GM12878 (cell line): ENCODE data around the gene EED. TPM values are rescaled to one million over a fixed set of nuclear protein-coding genes. Genes with fewer than 3 reads are reported as not detected.
A peak's percentile ranks its signal among the peaks of the same experiment; 100 is the strongest.

Experiments used
- BCL3 ChIP-seq: IDR thresholded peaks from 2 replicates; pipeline ENCODE4 v1.6.1; 2011; ENCODE audit warnings: borderline replicate concordance, low read depth, mild to moderate bottlenecking, moderate library complexity, low read length; ENCODE audit not compliant: insufficient read depth, poor library complexity, severe bottlenecking
- BMI1 ChIP-seq: fragments of 450-650 bp; IDR thresholded peaks from 2 replicates; pipeline ENCODE4 v1.6.1; 2016; ENCODE audit warnings: mild to moderate bottlenecking, moderate library complexity, borderline replicate concordance
- EED ChIP-seq: sonication (generic); IDR thresholded peaks from 2 replicates; pipeline ENCODE4 v1.6.1; 2016; ENCODE audit warnings: antibody characterized with exemption, low read depth
- MXI1 ChIP-seq: fragments of 150-350 bp; IDR thresholded peaks from 2 replicates; pipeline ENCODE4 v1.6.1; 2011; ENCODE audit warnings: low read depth, mild to moderate bottlenecking, inconsistent platforms, low read length, improper control_type of control experiment
- NFYB ChIP-seq: IDR thresholded peaks from 2 replicates; pipeline ENCODE4 v1.6.1; 2011; ENCODE audit warnings: low read depth, mild to moderate bottlenecking, low read length, improper control_type of control experiment, moderate library complexity; ENCODE audit not compliant: insufficient read depth
- SIX5 ChIP-seq: IDR thresholded peaks from 2 replicates; pipeline ENCODE4 v1.6.1; 2011; ENCODE audit warnings: mild to moderate bottlenecking, low read depth, low read length, moderate library complexity; ENCODE audit not compliant: severe bottlenecking
- TCF12 ChIP-seq: IDR thresholded peaks from 2 replicates; pipeline ENCODE4 v1.6.1; 2011; ENCODE audit warnings: low read depth, mild to moderate bottlenecking, low read length
- USF2 ChIP-seq: IDR thresholded peaks from 2 replicates; pipeline ENCODE4 v1.6.1; 2011; ENCODE audit warnings: low read depth, low read length, improper control_type of control experiment, borderline replicate concordance
- ZNF207 ChIP-seq: fragments of 450-650 bp; IDR thresholded peaks from 2 replicates; pipeline ENCODE4 v1.6.1; 2014; ENCODE audit warnings: antibody characterized with exemption, mild to moderate bottlenecking, borderline replicate concordance
- polyA plus RNA-seq, 11 experiments: library from polyadenylated mRNA; depleted of rRNA in 4 of 11; unstranded in 6 of 11; stranded (reverse) in 5 of 11; fragments of >200 nt; fragmentation: Nextera tagmentation in 4 of 11; fragmentation: Illumina TruSeq in 1 of 11; extraction: Ambion mirVana in 4 of 11; extraction: Trizol in 1 of 11; gene quantifications; 1 replicate in 1 of 11; 2 replicates in 10 of 11; pipeline versions ENCODE4 v1.2.1 to v1.2.3, GENCODE V29; 2011 to 2016; ENCODE audit warnings: inconsistent platforms in 2 of 11, missing spikeins in 2 of 11, low read depth in 1 of 11
- total RNA-seq, 4 experiments: library from RNA; depleted of rRNA in 3 of 4; stranded (reverse); fragments of >200 nt in 3 of 4; fragmentation: Illumina TruSeq in 1 of 4; extraction: Trizol in 1 of 4; gene quantifications; 2 replicates each; pipeline versions ENCODE4 v1.2.1 to v1.2.3, GENCODE V29; 2013 to 2021
- TF ChIP-seq, protein P1 (sequence below): IDR thresholded peaks from 2 replicates; pipeline ENCODE4 v1.6.1; 2012; ENCODE audit warnings: improper control_type of control experiment, low read depth, low read length; ENCODE audit not compliant: insufficient replicate concordance

The EED gene
- total and polyA plus RNA-seq, 10 of the 15 experiments (the other 5 are each of a cell fraction or from before 2014, with no cell fraction given): 41.5 to 140 (median 72.2) TPM

DNA sequence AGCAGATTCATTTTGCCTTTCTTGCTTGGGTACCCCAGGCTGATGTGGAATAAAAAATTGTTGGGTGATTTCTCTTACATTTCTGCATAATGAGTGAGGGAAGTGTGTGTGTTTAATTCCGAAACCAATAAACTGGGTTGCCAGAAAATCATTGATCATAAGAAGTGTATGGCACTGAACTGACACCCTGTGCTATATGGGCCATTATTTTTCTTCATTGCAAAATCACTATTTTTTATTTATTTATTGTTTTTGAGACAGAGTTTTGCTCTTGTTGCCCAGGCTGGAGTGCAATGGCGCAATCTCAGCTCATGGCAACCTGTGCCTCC lies 42.9 kb downstream of the EED start (continued):
- TF ChIP-seq BCL3: no peak
- TF ChIP-seq TCF12: no peak
- TF ChIP-seq BMI1: no peak
- TF ChIP-seq NFYB: no peak
- peak; percentile 21 for TF ChIP-seq EED
- TF ChIP-seq, protein P1, sequence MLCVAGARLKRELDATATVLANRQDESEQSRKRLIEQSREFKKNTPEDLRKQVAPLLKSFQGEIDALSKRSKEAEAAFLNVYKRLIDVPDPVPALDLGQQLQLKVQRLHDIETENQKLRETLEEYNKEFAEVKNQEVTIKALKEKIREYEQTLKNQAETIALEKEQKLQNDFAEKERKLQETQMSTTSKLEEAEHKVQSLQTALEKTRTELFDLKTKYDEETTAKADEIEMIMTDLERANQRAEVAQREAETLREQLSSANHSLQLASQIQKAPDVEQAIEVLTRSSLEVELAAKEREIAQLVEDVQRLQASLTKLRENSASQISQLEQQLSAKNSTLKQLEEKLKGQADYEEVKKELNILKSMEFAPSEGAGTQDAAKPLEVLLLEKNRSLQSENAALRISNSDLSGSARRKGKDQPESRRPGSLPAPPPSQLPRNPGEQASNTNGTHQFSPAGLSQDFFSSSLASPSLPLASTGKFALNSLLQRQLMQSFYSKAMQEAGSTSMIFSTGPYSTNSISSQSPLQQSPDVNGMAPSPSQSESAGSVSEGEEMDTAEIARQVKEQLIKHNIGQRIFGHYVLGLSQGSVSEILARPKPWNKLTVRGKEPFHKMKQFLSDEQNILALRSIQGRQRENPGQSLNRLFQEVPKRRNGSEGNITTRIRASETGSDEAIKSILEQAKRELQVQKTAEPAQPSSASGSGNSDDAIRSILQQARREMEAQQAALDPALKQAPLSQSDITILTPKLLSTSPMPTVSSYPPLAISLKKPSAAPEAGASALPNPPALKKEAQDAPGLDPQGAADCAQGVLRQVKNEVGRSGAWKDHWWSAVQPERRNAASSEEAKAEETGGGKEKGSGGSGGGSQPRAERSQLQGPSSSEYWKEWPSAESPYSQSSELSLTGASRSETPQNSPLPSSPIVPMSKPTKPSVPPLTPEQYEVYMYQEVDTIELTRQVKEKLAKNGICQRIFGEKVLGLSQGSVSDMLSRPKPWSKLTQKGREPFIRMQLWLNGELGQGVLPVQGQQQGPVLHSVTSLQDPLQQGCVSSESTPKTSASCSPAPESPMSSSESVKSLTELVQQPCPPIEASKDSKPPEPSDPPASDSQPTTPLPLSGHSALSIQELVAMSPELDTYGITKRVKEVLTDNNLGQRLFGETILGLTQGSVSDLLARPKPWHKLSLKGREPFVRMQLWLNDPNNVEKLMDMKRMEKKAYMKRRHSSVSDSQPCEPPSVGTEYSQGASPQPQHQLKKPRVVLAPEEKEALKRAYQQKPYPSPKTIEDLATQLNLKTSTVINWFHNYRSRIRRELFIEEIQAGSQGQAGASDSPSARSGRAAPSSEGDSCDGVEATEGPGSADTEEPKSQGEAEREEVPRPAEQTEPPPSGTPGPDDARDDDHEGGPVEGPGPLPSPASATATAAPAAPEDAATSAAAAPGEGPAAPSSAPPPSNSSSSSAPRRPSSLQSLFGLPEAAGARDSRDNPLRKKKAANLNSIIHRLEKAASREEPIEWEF: peak; percentile 91
- no peak for TF ChIP-seq ZNF207
- no peak for TF ChIP-seq MXI1
- TF ChIP-seq USF2: no peak
- no peak for TF ChIP-seq SIX5
